HG02642 (cell line): Measurements from ENCODE around the gene NOCT.
A peak's percentile ranks its signal among the peaks of the same experiment; 100 is the strongest.
"Not testable (repeated sequence)": the region's sequence is repeated elsewhere in the genome, so short reads cannot be mapped to it uniquely, and the experiment has no call there.

Experiments
- ATAC-seq: cut with Tn5 transposase; IDR thresholded peaks from one replicate; pipeline ENCODE4 v1.9.1; 2021; ENCODE audit warnings: mild to moderate bottlenecking; ENCODE audit not compliant: unreplicated experiment, poor library complexity

Gene NOCT

DNA sequence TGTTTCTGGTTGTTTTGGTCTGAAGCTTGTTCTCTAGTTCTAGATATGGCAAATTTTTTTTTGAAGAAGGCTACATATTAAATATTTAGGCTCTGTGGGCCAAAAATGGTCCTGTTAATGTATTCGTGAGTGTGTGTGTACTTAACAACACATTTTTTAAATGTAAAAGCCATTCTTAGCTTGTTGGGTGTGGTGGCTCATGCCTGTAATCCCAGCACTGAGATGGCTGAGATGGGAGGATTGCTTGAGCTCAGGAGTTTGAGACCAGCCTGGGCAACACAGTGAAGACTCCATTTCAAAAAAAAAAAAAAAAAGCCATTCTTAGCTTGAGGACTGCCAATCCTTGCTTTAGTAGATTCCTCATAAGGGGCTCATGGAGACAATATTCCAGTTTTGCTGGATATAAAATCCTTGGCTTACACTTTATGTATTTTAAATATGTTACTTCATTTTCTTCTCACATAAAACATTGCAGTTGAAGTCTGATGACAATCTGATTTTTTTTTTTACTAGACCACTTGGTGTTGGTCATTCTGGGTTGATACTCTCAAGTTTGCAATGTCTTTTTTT lies 23.4 kb downstream of the NOCT start:
- ATAC-seq = no peak

DNA sequence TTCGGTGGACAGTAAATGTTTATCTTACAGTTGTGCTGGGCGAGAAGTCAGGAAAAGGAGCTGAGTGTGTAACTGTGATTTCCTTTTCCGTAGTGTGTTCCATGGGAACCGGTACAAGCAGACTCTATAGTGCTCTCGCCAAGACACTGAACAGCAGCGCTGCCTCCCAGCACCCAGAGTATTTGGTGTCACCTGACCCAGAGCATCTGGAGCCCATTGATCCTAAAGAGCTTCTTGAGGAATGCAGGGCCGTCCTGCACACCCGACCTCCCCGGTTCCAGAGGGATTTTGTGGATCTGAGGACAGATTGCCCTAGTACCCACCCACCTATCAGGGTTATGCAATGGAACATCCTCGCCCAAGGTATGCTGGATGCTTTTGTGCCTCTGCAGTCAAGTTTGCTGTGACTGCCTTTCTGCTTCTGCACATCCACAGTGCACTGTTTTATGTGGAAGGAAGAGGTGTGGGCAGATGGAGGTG lies 27.4 kb downstream of the NOCT start:
- no peak for ATAC-seq

DNA sequence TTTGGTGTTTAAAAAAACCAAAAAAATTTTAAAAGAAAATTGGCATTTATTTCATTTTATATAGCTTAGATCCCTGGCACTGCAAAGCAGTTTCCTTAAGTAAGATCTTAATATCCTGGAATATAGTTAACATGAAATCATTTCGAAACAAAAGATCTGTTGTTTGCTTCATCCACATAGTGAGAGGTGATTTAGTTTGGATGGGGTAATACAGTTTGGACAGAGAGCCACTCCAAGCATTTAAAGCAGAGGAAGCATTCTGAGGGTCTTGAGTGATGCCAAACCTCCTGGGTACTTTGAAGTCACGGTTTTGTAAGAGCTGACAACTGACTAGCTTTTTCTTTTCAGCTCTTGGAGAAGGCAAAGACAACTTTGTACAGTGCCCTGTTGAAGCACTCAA lies 28.7 kb downstream of the NOCT start:
- no peak for ATAC-seq

DNA sequence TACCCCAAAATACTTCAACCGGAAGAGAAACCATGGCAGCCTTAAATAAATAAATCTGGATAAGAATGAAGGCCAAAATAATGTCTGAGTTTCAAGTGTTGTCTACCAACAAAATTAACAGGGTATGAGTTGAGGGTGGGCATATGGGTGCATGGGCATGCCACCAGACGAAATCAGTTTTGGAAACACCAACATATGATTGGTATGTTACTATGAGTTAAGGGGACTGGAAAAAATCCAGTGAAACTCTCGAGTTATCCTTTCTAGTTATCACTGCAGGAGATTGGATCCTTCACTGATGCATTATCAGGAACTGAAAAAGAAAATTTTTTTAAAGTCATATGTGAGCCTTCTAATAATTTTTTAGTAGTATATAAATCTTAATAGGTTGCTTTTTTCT lies 32.4 kb downstream of the NOCT start:
- ATAC-seq = no peak

DNA sequence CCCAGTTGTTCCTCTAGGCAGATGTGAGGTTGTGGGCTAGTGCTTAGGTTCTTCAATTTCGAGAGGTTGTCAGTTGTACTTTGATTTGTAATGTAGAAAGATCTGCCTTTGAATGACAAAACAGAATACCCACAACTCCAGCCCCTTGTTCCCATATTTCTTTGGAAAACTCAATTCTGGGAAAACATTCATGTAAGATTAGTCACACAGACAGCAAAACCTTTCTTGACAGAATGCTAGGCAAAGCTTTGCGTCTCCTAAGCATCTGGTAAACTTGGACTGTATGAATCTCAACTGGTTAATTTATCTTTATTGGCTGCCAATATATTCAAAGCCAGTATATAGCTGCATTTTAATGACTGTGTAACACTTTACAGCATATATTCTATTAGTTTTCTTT lies 34.9 kb downstream of the NOCT start:
- ATAC-seq = no peak

DNA sequence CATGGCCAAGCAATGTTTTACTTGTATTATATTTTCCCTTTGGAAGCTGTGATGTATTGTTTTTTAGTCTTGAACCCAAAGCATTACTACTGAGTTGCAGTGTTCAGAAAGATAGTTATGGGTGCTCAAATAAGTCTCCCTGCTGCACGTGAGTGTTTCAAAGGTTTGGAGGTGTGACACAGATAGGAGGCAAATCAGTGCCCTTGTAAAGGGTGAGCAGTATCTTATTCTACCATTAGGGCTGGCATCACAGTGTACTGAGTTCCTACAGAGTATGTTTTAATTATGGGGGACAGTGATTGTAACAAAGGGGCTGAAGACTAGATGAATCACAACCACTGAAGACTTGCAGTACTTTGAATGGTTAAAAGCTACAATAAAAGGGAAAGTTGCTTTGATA lies 38.3 kb downstream of the NOCT start:
- no peak for ATAC-seq

DNA sequence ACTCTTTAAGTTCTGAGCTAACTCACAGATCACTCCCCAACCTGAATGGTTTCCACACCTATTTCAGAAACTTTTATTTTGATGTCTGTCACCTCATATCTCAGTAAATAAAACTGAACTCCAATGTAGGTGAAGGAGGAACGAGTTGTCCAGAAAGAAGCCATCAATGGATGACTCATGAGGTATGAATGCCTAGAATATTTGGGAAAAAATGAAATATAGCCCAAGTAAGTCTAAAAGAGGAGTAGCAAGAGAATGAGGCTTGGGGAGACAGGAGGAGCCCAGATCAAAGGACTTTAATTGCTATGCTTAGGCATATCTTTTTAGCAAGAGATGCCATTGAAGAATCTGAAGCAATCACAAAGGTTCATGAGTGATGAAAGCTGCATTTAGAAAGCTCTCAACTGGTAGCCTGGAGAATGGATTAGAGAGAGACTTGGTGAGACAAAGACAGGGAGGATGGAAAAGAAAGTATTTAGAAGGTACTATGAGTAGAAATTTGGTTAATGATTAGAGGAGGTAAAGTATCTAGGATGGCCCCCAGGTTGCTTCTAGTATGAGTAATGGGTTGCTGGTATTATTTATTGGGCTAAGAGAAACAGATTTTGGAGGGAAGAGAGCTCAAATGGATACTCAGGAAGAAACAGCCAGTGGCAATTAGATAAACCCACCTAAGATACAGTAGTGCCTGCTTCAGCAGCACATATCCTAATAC lies 39.4 kb downstream of the NOCT start:
- ATAC-seq = no peak

DNA sequence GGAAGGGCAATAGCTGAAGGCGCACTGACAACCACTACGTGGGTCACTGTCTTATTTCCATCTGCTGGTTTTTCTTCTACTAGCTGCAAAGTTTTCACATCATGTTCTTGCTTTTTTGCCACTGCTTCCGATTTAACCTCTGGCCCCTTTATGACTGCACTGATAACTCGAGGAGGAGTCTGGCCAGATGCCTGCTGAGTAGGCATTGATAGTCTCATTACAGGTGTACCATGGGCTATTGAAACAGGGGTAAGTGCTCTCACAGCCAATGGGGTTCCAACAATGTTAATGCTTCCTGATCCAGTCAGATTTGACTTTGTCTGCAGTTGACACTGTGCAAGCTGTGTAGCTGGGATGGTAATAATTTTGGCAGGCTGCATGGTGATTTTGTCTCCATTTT lies 43.4 kb downstream of the NOCT start:
- ATAC-seq = not testable (repeated sequence)

DNA sequence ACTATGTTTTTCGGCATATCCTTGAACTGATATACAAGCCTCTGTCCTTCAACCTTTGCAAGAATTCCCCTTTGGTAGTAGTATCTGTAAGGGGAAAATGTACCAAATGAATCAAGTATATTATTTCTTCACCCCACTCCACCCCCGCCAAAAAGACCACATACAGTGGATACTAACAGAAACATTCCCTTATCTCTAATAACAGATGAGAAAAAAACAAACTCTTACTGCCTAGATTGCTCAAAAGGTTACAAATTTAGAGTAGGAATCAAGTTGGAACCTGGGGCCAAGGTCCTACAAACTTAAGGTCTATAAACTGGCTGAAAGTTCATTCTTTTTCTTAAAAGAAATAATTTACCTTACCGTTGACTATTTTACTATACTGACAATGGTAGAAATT lies 45.0 kb downstream of the NOCT start:
- no peak for ATAC-seq

DNA sequence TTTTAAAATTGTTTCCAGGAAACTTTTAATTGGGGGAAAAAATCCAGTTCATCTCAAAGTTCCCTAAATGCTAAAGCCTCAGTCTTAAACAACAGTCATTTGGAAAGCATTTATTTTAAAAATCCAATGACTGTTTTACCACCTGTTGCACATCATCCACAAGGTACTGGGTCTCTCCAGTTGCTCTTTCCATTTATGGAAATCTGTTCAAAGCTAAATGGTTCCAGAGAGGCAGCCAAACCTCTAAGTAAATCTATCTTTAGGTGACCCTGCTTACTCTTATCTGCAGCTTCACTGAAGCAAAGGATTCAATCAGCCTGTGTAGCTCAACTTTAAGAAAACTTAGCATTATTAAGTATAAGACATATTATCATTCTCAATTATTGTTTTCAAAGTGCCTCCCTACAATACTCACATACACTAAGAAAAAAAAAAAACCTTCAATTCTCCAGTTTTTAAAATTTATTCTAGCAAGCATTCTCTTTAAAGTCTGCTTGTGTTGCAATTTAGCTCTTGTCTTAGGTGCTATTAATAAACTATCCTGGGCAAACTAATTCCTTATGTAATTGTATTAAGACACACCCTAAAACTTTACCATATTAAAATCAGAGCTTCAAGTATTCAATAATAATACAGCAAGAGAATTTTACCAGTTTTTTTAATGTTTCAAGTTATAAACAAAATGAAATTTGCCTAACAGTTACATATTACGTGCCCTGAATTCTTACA lies 60.6 kb downstream of the NOCT start:
- no peak for ATAC-seq

DNA sequence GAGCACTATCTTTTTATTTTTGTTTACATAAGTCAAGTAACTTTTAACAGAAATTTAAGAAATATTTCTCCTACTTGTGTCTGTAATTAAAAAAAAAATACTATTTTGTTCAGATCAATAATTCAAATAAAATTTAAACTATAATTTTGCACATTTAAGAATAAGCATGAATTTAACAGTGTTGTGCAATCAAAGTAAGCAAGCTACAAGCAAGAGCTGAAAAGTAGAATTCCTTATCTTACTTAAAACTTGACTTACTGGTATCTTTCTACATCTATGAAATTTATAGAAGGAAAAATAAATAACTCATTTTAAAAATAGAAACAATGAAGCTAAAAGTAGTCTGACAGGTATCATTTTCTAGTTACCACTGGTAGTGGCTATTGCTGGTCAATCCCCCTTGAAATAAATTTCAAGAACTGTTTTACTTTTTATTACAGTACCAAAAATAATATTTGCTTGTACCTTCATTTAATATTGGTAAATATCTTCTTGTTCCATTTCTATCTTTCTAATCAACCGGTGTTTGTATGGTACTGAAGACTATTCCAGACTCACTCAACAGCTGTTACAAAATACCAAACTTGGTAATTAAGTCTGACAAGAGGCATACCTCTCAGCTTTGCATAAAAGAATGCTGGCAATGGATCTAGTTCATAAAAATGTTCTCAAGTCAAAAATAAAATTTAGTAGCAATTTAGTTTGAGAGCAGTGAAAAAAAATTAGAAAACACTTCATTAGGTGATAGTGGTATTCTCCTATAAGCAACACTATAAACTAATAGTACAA lies 62.2 kb downstream of the NOCT start:
- no peak for ATAC-seq

DNA sequence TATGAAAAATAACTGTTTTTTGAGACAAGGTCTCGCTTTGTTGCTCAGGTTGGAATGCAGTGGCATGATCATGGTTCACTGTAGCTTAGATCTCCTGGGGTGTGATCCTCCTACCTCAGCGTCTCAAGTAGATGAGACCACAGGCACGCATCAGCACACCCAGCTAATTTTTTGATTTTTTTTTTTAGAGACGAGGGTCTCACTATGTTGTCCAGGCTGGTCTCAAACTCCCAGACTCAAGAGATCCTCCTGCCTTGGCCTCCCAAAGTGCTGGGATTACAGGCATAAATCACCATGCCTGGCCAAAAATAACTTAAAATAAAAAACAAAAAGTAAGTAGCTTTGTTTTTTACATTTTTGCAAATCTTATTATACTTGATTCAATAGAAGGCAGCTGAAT lies 63.3 kb downstream of the NOCT start:
- no peak for ATAC-seq

DNA sequence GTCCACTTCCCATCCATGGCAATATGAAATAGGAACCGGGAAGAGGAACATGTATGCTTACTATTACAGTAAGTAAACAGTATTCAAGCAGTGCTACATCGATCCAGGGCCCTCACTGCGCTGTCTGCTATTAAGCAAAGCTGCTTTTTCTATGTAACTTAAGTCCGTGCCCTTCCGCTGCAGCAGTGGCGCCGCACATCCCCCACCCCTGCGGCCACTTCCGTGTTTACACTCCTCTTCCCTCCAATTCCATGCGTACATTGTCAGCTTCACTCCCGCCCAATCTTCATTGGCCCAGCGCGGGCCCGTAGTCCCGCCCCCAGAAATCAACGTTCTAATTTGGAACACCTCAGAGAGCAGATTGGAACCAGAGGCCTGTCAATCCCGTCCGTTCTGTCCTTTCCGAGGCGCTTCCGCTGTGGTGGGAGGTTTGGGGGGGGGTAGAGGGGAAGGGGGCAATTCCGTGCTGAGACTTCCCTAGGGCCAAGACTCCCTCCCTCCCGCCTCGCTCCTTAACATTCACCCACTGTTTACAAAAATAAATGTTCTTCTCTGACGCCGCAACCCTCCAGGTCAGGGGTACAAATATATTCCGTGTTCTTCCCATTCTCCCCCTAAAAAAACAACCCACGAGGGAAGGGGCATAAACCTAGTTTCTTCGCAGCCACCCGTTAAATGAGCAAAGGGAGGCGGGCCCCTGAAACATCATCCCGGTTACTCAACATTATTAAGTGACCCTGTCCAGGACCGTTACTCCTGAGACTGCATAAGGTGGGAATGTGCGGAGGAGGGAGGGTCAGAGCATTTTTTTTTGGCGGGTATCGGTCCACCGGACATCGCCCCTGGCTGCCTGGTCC lies 67.4 kb downstream of the NOCT start:
- ATAC-seq = peak; percentile 81

DNA sequence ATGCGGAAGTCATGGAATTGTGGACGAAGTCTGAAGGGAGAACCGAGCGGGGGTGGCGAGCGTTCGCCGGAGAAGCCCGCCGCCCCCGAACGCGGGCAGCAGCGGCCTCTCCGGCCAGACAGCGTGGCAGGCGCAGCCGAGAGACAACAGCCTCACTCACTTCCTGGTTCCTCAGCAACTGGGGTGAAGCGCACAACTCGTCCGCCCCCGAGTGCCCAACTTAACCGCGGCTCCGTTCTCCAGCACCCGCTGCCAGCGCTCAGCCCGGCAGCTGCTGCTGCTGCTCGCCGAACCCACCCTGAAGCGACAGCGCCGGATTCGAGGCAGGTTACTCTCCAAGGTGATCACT lies 68.0 kb downstream of the NOCT start:
- ATAC-seq = peak; percentile 39

DNA sequence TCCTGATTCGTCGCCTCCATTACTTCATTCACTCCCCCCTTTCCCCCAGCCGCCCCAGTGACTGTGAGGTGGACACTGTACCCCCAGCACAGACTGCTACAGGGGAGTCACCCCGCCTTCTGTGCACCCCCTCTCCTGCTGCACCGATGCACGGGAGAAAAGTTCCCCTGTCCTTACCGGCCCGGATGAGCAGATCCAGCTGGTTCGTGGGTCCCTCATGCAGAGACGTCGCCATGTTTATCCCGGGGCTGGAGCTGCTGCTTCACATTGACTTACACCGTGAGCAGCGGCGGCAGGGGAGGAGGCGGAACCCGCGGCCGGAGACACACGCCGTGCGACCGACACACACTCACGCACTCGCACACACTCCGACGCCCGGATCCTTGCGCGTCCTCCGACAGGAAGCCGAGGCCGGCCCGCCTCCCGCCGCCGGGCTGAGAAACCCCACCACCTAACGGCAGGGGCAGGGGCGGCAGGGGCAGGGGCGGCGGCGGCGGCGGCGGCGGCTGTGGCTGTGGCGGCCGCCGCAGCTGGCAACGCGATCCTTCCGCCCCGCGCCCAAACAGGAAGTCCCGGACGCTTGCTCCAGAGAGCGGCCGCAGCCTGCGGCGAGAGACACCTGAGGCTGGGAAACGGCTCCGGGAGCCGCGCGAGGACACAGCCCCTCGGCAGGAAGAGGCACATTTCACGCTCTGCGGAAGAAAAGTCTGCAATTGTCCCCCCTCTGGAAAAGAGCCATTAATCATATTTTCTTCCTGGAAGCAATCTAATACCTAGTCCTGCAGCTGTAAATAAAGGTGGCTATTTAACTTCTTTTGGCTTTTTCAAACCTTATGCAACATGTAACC lies 68.6 kb downstream of the NOCT start:
- peak; percentile 64 for ATAC-seq

DNA sequence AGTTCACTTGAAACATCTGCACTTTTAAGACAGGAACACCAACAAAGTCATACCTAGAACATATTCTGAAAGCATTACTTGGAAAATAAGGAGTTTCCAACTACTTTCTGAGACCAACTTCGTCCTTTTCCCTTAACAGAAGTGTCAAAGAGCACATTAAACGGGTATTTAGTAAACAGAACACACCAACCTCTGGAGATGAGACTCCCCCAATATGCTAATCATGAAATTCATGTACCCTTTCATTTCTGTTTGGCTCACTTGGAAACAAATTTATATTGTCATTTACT lies 69.2 kb downstream of the NOCT start:
- no peak for ATAC-seq

DNA sequence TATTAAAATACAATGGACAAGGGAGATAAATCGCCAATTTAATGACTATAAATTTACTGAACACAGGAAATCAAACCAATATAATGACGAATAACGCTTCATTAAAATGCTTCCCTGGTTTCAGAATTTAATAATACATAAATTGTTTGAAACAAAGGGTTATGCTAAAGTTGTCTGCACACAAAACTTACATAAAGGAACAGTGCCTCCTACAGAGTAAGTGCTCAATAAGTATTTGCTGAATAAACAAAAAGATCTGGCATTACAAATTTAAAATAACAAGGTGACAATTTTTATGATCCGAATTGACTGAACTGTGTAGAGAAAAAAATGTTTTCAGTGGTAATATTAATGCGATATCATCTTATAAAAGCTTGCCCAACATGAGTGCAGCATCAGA lies 69.6 kb downstream of the NOCT start:
- ATAC-seq = no peak

DNA sequence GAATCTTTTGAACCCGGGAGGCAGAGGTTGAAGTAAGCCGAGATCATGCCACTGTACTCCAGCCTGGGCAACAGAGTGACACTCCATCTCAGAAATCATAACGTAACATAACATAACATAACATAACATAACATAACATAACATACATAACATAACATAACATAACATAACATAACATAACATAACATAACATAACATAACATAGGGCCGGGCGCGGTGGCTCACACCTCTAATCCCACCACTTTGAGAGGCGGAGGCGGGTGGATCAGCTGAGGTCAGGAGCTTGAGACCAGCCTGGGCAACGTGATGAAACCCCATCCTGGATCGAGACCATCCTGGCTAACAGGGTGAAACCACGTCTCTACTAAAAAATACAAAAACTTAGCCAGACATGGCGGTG lies 76.7 kb downstream of the NOCT start:
- ATAC-seq = no peak
